Hematopoietic multipotent progenitor cell treated with erythropoietin and hydrocortisone succinate and interleukin-3 and kit ligand, for 4 days (in vitro differentiated cells): ENCODE measurements around the gene SLC14A1.

Source experiments
- DNase-seq: peaks from one replicate; pipeline ENCODE4 v3.0.0-alpha.2; 2015

The SLC14A1 gene

DNA sequence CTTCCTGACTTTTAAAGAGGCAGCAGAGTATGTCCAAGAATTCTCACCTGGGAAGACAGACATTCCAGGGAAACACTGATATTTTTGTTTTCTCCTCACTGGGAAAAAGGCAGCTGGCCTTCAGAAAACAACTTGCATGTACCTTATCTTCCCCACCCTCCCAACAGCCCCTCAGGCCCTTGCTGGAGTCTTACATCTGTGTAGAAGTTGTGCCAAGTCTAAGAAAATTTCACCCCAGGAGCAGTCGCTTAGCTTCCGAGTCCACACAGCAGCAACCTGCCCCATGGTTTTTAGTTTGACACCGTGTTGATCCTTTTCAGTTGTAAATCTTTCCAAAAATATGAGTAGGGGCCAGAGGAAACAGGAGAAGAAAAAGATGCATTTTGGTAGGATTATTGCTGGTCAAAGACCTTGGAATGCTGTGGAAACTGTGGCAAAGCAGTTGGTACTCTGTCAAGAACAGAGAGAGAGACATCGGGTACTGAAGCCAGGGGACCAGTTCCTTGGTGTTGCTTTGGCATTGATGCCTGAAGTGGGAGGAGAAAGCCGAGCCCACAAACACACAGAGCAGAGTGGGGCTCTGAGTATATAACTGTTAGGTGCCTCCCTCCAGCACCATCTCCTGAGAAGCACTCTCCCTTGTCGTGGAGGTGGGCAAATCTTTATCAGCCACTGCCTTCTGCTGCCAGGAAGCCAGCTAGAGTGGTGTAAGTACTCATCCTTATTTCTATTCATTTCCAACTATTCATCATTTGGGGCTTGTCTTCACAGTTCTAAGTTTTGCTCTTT, at the start of gene SLC14A1:
SLC14A1 (plus strand) TSS at position 615 of the 789 bp plus-strand sequence. CDS start 6,140 bp downstream, outside the sequence.
- DNase-seq: peak; percentile 81

DNA sequence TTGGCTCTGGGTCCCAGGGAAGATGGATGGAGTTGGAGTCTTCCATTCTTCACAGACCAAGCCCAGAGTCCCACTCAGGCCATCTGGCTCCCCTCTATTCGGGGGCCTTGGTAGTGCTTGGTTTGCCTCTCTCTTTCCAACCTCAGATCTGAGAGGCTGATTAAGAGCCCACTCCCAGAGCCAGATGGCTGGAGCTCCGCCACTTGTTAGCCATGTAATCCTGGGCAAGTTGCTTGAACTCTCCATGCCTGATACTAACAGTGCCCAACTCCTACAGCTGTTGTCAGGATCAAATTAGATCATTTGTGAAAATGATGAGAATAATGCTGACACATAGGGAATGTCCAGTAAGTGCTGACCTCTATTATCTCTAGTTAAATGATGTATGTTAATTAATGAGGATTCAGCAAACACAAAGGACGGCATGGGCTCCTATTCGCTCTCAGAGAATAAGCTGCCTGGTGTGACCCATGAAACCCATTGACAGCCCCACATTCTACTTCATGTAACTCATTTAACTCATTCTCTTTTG, 46.6 kb upstream of the SLC14A1 start:
- DNase-seq: no peak

DNA sequence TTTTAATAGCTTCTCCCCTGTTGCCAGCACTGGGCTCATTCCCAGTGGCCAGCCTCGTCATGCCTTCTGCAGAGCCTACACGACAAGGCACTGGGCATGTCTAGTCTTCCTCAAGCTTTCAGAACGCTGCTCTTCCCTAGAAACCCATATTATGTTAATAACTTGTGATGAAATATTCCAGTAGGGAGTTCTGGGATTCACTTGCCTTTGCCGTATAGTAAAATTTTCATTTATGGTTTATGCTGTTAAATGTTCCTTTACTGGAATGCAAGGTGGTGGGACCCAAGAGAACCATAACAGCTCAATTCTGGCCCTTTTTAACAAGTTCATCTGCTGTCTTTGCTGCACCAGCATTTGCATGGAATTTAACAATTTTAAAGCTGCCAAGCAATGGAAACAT, 45.5 kb upstream of the SLC14A1 start:
- DNase-seq: no peak

DNA sequence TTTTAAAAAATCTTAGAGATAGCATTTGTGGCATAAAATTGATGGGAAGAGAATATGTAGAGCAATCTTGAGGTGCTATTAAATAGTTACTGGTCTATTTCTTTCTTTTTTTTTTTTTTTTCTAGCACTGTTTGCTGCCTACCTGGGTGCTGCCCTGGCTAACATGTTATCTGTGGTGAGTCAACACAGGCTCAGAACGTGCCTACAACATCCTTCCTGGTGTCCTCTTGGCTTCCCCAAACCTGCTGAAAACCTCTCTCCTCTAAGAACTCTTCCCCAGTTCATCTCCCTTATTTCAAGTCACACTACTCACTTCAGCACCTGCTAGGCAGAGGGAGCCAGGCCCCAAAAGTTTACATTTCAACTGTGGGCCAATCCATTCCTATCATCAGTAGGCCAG, 45.1 kb upstream of the SLC14A1 start:
- DNase-seq: no peak

DNA sequence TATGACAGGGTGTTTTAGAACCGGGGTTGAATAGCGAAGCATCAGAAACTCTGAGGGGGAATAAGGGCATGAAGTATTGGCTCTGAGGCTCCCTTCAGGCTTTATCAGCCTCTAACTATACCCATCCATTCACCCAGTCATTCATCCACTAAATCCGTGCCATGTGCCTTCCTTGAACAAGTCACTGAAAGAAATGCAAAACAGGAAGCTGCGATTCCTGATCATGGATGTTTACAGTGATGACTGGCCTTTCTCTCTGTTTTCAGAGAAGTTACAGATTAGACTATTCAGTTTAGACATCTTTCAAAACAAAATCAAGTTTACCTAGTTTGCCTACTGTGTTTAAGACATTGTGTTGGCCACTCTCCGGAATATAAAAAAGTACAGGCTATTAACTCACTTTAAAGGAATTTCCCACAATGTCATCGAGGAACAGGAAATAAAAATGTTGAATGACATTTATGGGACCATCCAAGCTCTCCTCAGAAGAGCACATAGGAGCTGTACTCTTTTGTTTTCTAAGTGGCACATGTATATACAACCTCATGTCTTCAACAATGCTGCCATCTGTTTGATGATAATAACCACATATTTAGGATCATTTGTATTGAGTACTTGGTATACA, 43.8 kb upstream of the SLC14A1 start:
- no peak for DNase-seq

DNA sequence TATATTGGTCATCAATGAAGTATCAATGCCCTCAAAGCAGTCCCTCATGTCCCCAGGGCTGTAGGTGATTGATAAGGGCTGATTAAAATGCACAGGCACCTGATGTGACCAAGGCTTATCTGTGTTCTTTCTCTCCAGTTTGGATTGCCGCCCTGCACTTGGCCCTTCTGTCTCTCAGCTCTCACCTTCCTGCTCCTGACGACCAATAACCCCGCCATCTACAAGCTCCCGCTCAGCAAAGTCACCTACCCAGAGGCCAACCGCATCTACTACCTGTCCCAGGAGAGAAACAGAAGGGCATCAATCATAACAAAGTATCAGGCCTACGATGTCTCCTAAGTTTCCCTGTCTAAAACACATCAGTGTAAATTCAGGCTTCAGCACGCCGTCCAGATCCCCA, 41.8 kb upstream of the SLC14A1 start:
- DNase-seq: no peak

DNA sequence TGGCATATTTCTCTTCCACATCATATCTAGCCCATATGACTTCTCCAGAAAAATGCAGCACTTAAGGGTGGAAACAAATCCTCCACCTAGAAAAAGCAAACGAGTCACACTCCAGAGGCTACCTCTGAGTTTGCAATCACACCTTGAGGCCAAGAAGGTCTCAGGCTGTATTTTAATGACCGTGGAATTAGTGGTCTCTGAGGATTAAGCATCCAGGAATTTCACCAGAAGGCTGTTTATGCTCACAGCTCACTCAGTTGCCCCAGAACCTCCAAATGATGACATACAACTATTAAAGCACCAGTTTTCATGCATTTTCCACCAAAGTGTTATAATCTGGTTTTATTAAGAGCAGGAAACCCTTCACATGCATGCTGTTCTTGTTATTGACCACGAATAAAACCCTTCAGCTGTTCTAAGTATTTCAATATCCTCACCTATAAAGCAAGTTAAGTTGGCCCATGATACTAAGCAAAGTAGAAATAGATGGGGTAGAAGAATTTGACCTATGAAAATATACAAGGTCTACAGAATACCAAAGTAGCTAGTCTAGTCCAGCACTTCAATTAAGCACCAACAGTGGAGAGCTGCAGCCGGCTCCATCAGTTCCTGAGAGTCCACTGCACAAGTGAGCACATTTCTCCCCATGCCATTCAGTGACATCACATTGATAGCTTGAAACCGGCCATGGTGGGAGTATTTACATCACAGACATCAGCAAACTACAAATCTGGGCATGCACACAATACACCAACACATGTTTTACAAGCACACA, 39.5 kb upstream of the SLC14A1 start:
- no peak for DNase-seq

DNA sequence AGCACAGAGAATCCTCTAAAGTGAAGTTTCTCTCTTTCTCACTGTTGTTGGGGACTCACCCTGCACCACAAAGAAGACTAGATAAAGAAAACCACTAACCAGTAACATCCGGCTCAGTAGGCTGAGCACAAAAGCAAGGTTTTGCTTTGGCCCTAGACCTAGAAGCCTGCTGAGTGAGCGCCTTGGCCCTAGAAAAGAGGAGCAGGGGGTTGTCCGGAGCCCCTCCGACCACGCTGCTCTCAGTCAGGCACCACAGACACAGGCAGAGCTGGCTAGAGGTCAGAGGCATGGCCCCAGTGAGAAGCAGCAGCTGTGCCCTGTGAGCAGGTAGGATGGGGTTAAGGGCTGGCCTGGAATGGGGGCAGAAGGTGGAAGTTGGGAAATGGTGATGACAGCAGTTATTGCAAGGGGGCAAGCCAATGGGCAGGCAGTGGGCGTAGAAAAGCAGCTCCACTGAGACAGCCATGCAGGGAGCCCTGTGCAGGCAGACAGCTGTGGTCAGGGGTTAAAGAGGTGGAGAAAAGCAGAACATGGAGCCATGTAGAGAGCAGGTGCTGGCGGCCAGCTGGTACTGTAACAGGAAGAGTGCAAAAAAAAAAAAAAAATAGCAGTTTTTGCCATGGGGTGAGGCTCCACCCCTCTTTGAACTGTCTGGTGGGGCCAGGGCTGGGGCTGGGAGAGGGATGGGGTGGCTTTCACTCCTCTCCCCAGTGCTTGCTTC, 36.9 kb upstream of the SLC14A1 start:
- DNase-seq: peak; percentile 94

DNA sequence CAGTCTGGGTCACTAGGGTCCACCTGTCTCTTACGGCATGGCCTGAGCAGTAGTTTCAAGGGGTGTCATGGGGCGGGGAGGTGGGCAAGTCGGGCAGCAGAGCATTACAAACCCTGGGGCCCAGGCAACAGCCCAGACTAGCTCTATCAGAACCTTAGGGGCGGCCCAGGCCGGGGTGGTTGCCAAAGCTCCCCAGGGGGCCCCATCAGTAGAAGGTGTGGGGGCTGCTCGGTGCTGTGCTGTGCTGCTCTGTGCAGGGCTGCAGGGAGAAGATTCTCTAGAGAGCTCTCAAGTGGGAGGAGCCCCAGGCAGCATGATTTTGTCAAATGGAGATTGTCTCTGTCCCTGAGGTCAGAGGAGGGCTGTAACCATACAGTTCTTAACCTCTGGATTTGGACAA, 36.4 kb upstream of the SLC14A1 start:
- peak; percentile 86 for DNase-seq

DNA sequence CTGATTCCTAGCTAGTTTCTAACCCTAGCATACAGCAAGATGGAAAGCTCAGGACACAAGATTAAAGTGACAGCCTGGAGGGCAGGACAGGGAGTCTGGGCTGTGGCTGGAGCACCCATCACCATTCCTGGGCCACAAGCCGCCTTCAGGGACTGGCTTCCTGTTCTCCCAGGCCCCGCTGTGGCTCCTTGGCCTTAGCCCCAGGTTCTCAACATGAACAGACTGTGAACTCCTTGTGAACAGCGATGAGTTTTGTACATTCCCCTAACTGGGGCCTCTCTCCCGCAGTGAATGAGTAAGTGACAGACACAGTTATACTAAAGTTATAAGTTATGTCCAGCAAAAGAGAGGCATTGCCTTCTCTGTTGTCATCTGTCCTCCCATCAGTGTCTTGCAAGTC, 35.9 kb upstream of the SLC14A1 start:
- no peak for DNase-seq

DNA sequence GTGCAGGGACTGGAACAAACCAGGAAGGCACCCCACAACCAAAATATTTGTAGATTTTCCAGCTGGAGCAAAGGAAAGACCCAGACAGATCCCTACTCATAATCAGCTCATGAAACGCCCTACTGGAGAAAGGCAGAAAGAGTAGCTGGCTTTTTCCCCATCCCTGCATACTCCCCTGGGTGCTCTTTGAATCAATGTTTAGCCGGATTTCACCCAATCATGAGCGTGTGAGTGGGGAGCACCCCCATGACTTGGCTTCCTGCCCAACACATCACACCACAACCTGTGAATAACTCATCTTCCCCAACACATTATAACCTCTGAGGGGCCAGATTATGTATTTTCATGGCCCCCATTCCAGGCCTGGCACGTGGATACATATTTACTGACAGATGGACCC, 35.1 kb upstream of the SLC14A1 start:
- no peak for DNase-seq

DNA sequence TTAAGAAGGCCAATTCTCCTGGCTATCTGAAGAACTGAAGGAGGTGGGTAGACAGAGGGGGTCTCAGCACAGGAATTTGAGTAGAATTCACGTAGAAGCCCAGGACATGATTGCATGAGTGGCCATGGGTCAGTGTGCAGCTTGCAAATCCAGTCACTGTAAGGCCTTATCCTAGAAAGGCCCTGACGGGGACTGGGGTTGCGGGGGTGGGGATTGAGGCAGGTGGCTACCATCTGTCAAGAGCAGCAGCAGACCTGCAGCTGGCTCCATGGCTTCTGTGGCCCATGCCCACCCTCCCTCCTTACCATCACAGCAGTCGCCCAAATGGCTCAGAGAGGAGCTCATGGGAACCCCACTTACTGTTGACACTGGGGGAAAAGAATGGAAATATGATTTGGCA, 34.6 kb upstream of the SLC14A1 start:
- DNase-seq: no peak

DNA sequence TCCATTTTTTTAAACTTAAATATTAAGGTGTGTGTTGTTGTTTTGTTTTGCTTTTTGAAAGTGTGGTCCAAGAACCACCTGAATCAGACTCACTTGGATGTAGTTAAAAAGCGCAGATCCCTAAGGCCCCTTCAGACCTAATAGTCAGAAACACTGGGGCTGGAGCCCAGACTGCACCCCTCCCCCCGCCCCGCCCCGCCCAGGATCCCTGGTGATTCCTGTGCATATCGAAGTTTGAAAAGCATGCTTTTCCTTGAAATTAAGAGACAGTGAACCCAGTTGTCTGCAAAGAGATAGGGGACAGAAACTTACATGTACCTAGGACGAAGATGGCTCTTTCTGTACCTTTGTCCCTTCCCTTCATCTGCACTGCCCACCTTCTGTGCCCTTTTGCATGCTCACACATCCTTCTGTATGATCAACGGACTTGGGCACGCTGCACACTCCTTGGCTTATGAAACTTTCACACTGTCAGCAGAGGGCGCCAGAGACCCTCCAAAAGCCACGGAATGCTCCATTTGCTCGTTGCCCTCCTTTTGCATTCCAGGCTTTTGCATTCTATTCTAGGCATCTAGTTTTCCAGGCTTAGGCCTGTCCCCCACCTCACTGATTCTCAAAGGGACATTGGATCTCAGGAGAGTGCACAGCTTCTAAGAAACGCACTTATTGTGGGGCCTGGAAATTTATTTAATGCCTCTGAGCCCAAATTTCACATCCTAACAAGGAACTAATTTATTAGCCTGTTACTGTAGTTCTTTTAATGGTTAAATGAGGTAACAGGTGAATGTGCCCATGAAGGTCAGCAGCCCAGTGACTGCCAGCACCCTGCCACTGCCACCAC, 32.8 kb upstream of the SLC14A1 start:
- DNase-seq: peak; percentile 91

DNA sequence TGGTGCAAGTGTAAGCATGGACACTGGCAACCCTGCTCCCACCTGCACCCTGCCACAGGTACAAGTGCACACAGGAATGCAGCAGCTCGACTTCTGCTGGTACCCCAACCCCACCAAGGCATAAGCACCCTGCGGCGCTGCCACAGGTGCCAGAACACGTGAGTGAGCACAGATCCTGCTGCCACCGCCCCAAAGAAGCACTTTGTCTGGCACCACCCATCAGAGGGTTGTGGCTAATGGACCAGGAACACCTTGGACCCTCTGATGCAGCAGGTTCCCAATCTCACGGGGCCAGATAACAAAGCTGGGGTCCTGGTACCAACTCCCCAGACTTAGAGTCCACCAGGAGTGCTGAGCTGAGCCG, 32.2 kb upstream of the SLC14A1 start:
- no peak for DNase-seq

DNA sequence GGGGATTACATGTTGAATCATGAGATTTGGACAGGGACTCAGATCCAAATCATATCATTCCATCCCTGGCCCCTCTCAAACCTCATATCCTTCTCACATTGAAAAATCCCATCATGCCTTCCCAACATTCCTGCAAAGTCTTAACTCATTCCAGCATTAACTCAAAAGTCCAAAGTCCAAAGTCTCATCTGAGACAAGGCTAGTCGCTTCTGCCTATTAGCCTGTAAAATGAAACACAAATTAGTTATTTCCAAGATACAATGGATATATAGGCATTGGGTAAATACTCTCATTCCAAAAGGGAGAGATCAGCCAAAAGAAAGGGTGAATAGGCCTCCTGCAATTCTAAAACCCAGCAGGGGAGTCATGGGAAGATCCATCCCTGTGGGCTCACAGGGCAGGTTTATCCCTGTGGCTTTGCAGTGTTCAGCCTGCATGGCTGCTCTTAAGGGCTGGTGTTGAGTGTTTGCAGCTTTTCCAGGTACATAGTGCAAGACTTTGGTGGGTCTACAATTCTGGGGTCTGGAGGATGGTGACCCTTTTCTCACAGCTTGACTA, 21.2 kb upstream of the SLC14A1 start:
- no peak for DNase-seq

DNA sequence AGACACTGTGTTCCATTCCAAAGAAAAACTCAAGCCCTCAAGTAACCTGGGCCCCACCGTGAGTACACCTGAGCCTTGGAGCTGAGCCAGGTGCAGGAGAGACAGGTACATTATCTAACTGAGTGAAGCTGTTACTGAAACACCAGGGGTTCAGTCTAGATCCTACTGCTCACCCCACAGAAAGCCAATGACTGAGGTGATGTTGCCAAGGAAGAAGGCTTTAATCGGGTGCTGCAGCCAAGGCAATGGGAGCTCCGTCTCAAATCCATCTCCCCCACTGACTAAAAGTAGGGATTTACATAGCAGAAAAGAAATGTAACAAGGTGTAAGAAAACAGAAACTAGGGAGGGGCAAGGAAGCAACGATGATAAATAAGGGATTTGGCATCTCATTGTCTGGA, 15.2 kb upstream of the SLC14A1 start:
- no peak for DNase-seq

DNA sequence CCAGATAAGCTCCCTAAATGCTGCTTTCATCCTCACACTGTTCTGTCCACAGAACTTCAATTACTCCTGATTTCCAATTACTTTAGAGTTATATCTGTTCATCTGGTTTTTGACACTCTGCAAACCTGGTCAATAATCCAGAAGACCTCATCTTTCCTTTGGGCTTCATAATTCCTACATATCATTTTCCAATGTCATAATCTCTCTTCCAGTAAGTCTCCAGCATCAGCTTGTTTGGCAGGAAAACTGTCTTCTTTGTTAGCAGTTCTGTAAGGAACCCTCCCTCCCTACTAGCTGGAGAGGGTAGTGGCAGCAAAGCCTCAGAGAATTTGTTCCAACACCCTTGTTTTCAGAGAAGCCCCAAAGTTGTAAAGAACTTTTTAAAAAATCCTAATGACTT, 11.9 kb upstream of the SLC14A1 start:
- no peak for DNase-seq

DNA sequence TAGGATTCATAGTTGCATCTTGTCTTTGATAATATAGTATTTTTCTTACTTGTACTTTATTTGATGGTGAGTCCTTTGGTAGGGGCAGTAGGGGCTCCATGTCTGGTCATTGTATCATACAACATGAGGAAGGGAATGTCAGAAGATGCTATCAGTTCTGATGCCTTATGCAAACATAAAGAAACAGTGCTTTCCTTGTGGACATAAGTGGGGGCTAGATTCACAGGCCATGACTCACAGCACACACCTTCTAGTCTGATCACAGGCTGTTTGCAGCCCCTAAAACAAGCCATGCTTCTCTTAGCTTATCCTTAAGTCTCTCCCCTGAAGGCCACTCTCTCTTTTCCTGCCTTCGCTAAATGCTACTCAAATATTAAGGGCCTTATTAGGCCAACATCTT, 10.7 kb upstream of the SLC14A1 start:
- DNase-seq: no peak

DNA sequence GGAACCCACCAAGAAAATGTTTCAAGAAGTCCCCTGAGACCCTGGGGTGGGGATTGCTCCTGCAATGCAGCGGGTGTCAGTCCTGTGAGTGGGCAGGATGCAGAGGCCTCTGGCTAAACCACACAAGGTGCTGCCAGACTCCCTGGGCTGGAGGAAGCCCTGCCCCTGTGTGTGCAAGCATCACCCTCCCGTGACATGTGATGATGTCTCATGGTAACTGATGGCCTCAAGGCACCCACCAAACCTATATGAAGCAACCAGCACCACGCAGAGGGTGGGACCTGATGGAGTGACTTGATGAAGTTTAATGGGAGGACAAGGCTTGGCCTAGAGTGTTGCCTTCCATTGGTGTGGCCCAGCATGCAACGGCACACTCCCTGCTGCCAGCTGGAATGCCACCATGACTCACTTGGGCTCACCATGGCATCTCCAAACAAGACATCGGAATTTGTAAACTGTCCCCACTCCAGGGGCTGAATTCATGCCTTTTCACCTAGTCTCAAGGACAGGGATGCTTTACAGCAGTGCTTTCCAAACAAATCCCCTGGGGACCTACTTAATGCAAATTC, 8.7 kb upstream of the SLC14A1 start:
- no peak for DNase-seq

DNA sequence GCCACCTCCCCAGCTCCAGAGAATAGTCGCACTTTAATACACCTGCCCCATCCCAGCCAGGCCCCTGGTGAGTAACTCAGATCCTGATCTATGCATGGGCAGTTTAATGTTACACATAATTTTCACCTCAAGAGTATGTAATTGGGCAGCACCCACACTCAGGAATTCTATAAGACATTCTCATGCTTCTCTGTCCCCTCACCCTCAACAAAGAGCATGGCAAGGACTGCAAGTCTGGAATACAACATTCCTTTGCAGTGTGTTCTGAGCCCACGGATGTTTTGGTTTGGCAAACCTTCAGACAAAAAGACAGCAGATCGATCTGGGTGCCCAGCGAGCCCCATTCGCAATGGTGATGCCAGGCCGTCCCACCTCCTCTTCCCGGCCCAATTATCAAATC, 4.9 kb upstream of the SLC14A1 start:
- DNase-seq: no peak

DNA sequence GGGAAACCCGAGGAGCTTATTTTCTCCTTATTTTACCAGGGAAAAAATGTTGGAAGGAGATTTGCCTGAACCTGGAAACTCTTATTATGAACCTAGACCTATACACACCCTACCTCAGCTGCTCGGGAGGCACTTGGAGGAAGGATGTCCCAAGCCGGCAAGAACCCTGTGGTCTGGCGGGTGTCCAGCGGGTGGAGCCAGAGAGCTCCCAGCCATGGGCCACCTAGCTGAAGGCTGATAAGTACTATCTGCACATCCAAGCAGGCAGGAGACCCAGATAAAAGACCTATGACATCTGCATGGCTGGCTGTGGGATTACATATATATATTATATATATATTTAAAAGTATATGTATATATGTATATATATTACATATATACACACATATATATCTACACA, 1.1 kb upstream of the SLC14A1 start:
- DNase-seq: peak; percentile 96
